Activated naive CD4-positive, alpha-beta T cell treated with anti-CD3 and anti-CD28 coated beads for 36 hours (primary cell): ENCODE measurements around the gene RARRES2. TPM values are rescaled to one million over a fixed set of nuclear protein-coding genes. Genes with fewer than 3 reads are reported as not detected.

Experiments used
- CTCF ChIA-PET: fragments of 350-600 bp; sonication (Branson Sonifier 250); formaldehyde crosslinking; loops from one replicate; lab custom pipeline; 2021; ENCODE audit warnings: antibody characterized with exemption; lab: Charles Lee
- DNase-seq: peaks from one replicate; pipeline ENCODE4 v3.0.0-alpha.2; 2020
- H3K27ac Mint-ChIP-seq: one replicate; pipeline ENCODE4 v1.8.0; 2021; ENCODE audit warnings: mild to moderate bottlenecking, mixed read lengths
- H3K27me3 Mint-ChIP-seq: one replicate; pipeline ENCODE4 v1.8.0; 2021; ENCODE audit warnings: low read depth, mixed read lengths
- H3K36me3 Mint-ChIP-seq: one replicate; pipeline ENCODE4 v1.8.0; 2021; ENCODE audit warnings: low read depth, mixed read lengths
- H3K4me1 Mint-ChIP-seq: one replicate; pipeline ENCODE4 v1.8.0; 2021; ENCODE audit warnings: low read depth, mixed read lengths
- H3K4me3 Mint-ChIP-seq: one replicate; pipeline ENCODE4 v1.8.0; 2021; ENCODE audit warnings: mild to moderate bottlenecking, moderate library complexity, mixed read lengths
- H3K9me3 Mint-ChIP-seq: one replicate; pipeline ENCODE4 v1.8.0; 2021; ENCODE audit warnings: mixed read lengths
- intact Hi-C: fragments of 100-400 bp; cut with micrococcal nuclease; formaldehyde crosslinking; loops from one replicate; pipeline ENCODE4 v1.15.1; 2023
- total RNA-seq, 2 experiments: library from RNA; stranded (reverse); gene quantifications; one replicate each; pipeline ENCODE4 v1.2.3, GENCODE V29; 2021

The RARRES2 gene
- total RNA-seq, 2 experiments from 2014 or later: not detected

DNA sequence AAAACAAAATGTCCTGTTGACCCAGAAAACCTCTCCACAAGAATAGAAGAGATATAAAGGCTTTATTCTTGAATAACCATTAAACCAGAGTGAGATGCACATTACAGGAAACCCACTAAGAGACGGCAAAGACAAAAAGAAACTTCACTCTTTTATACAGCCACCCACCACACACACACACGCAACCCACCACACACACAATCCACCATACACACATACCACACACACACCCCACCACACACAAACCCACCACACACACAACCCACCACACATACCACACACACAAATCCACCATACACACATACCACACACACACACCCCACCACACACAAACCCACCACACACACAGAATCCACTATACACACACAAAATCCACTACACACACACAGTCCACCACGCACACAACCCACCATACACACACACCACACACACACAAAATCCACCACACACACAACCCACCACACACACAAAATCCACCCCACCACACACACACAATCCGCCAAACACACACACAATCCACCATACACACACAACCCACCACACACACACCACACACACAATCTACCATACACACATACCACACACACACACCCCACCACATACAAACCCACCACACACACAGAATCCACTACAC, 17.7 kb upstream of the RARRES2 start:
- peaks cover 47% of the 10 kb centered on the region for H3K4me1 Mint-ChIP-seq

DNA sequence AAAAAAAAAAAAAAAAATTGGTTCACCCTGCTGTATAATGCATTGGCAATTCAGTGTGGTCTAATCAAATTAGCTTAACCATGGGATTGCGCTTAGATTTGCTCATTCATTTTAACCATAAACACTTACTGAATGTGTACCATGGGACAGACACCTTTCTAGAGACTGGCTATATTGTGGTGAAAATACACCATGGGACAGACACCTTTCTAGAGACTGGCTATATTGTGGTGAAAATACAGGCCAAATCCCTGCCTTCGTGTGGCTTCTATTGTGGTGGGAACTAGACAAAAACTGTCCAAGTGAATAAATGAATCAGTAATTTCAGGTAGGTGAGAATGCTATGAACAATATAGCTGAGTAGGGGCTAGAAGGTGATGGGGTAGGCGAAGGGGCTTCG, 17.0 kb upstream of the RARRES2 start:
- Mint-ChIP-seq H3K4me1 (peaks cover 43% of the 10 kb centered on the region), H3K4me3 (no peak overlapping the region), H3K36me3 (no peaks in the 10 kb centered on the region), H3K27ac (no peak overlapping the region), H3K27me3 (no peaks in the 10 kb centered on the region), H3K9me3 (no peaks in the 10 kb centered on the region)
- CTCF ChIA-PET: interaction anchor here (0.6 to 4.7 kb wide), 5 partner anchors 9 to 252 kb away, joined by 3 to 22 read pairs (median 4); partner anchors contain the start of gene REPIN1
- intact Hi-C loops: loop anchor here (5.0 kb wide), 2 partner anchors 159 to 486 kb away; partner anchors contain the start of gene ATP6V0E2
- DNase-seq: no peak

More for the DNA sequence above, 17.7 kb upstream of the RARRES2 start:
- intact Hi-C loops: loop anchor here (5.0 kb wide), 2 partner anchors 158 to 487 kb away; partner anchors contain the start of gene ATP6V0E2
- Mint-ChIP-seq H3K36me3 (no peaks in the 10 kb centered on the region), H3K27ac (no peak overlapping the region), H3K4me3 (no peak overlapping the region), H3K9me3 (no peaks in the 10 kb centered on the region), H3K27me3 (no peaks in the 10 kb centered on the region)
- no peak for DNase-seq
- CTCF ChIA-PET: interaction anchor here (1.7 to 4.7 kb wide), 2 partner anchors 10 to 74 kb away, joined by 3 to 22 read pairs; partner anchors contain the start of gene REPIN1

DNA sequence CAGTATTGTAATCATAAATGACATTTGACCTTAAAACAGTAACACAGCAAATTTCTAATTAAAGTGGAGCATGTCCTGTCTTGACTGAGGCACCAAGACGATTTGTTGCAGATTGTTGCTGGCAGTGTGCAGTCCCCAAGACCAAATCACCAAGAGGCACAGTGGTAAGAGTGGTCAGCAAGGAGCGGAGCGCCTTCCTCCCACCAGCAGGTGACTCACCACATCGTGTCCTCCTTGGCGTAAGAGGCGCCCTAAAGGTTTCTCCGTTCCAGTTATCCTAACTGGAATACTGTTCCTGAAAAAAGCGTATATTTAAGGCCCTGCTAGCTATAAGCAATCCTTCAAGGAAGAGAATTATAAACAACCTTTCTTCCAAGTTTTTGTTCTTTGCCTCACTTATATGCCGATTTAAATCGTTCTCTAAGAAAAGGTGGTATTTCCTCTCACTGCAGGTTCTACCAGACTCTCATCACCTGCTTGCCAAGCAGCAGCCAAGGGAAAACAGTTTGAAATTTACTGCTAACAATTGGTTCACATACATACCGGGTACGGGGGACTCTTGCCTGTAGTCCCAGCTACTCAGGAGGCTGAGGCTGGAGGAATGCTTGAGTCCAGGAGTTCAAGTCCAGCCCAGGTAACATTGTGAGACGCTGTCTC, 16.5 kb upstream of the RARRES2 start:
- DNase-seq: no peak
- intact Hi-C loops: loop anchor here (1.0 to 5.0 kb wide), 8 partner anchors 10 to 486 kb away; partner anchors contain the start of genes ACTR3C, ATP6V0E2, LRRC61 and REPIN1

DNA sequence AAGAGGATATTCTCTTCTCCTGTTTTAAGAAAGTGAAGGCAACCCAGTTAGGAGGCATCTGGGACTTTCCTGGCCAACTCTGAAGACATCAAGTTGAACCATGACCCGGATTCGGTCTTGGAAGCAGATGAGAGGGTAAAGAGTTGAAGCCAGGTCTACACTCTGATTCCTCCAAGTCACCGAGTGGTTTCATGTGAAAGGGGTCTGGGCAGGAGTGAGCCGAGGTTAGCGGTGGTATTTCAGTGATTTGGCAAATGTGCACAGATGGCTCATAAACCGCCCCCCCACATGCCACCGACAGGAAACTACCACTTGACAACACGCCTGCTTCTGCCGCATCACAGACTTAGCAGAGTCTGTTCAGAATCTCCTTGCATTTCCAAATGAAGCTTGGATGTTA, 15.8 kb upstream of the RARRES2 start:
- H3K27me3 Mint-ChIP-seq: no peaks in the 10 kb centered on the region
- CTCF ChIA-PET: interaction anchor here (0.6 to 4.7 kb wide), 12 partner anchors 10 to 89 kb away, joined by 3 to 22 read pairs (median 4); partner anchors contain the start of gene REPIN1
- H3K36me3 Mint-ChIP-seq: no peaks in the 10 kb centered on the region
- no peaks in the 10 kb centered on the region for H3K9me3 Mint-ChIP-seq
- peaks cover 41% of the 10 kb centered on the region for H3K4me1 Mint-ChIP-seq
- H3K4me3 Mint-ChIP-seq: peak overlapping the region; percentile 72
- peak overlapping the region; percentile 84 for H3K27ac Mint-ChIP-seq
- intact Hi-C loops: loop anchor here (1.0 to 5.0 kb wide), 8 partner anchors 11 to 485 kb away; partner anchors contain the start of genes ACTR3C, ATP6V0E2, LRRC61 and REPIN1
- DNase-seq: peak; percentile 82

More for the DNA sequence above, 16.5 kb upstream of the RARRES2 start:
- no peaks in the 10 kb centered on the region for H3K9me3 Mint-ChIP-seq
- no peaks in the 10 kb centered on the region for H3K36me3 Mint-ChIP-seq
- no peaks in the 10 kb centered on the region for H3K27me3 Mint-ChIP-seq
- peak overlapping the region; percentile 84 for H3K27ac Mint-ChIP-seq
- peaks cover 43% of the 10 kb centered on the region for H3K4me1 Mint-ChIP-seq
- peak overlapping the region; percentile 72 for H3K4me3 Mint-ChIP-seq
- CTCF ChIA-PET: interaction anchor here (0.6 to 4.7 kb wide), 9 partner anchors 9 to 253 kb away, joined by 3 to 22 read pairs (median 4); partner anchors contain the start of gene REPIN1

DNA sequence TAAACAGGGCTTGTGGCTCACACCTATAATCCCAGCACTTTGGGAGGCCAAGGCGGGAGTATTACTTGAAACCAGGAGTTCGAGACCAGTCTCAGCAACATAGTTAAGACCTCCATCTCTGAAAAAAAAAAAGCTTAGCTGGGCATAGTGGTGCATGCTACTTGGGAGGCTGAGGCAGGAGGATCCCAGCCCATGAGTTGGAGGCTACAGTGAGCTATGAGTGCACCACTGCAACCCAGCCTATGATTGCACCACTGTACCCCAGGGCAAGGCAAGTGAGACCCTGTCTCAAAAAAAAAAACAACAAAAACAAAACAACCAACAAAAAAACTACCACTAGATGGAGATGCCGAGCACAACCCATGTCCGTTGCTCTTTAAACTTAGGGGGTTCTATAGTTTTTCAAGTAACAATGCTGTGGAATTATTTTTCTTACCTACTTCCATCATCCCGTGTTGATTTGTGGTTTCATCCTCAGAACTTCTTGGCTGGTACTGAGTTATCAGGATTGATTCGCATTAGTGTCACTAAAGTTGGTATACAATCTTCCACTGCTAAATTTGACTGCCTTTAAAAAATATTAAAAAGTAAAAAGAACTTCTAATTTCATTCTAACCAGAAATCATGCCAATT, 15.0 kb upstream of the RARRES2 start:
- H3K36me3 Mint-ChIP-seq: no peaks in the 10 kb centered on the region
- H3K4me3 Mint-ChIP-seq: no peak overlapping the region
- H3K27ac Mint-ChIP-seq: no peak overlapping the region
- CTCF ChIA-PET: interaction anchor here (0.6 to 4.7 kb wide), 20 partner anchors 10 to 422 kb away, joined by 3 to 22 read pairs (median 4); partner anchors contain the start of gene REPIN1
- H3K4me1 Mint-ChIP-seq: peaks cover 40% of the 10 kb centered on the region
- intact Hi-C loops: loop anchor here (1.0 to 5.0 kb wide), 5 partner anchors 34 to 484 kb away; partner anchors contain the start of genes ACTR3C, ATP6V0E2 and LRRC61
- no peaks in the 10 kb centered on the region for H3K9me3 Mint-ChIP-seq
- DNase-seq: peak; percentile 28
- no peaks in the 10 kb centered on the region for H3K27me3 Mint-ChIP-seq

DNA sequence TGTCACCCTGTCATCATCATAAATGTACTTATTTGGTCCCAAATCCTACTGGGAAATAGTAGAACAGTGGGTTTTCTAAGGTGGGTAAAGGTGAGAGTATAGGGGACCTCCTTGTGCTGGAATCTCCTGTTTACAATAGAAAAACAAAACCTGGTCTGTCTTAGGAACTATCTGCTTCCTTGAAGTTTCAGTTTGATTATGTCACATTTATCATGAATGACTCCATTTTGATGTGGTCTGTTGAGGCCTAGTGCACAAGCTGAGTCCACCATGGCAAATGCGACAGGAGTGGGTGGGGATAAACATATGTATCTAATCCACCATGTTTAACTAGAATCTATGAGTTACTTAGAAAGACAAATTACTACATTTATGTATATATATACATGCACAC, 14.2 kb upstream of the RARRES2 start:
- no peak for DNase-seq
- intact Hi-C loops: loop anchor here (1.0 to 5.0 kb wide), 5 partner anchors 33 to 483 kb away; partner anchors contain the start of genes ACTR3C, ATP6V0E2 and LRRC61
- Mint-ChIP-seq H3K4me3 (no peak overlapping the region), H3K36me3 (no peaks in the 10 kb centered on the region), H3K27me3 (no peaks in the 10 kb centered on the region), H3K27ac (no peak overlapping the region), H3K9me3 (no peaks in the 10 kb centered on the region), H3K4me1 (peaks cover 40% of the 10 kb centered on the region)
- CTCF ChIA-PET: interaction anchor here (0.6 to 4.7 kb wide), 21 partner anchors 9 to 521 kb away, joined by 3 to 22 read pairs (median 4); partner anchors contain the start of gene REPIN1

DNA sequence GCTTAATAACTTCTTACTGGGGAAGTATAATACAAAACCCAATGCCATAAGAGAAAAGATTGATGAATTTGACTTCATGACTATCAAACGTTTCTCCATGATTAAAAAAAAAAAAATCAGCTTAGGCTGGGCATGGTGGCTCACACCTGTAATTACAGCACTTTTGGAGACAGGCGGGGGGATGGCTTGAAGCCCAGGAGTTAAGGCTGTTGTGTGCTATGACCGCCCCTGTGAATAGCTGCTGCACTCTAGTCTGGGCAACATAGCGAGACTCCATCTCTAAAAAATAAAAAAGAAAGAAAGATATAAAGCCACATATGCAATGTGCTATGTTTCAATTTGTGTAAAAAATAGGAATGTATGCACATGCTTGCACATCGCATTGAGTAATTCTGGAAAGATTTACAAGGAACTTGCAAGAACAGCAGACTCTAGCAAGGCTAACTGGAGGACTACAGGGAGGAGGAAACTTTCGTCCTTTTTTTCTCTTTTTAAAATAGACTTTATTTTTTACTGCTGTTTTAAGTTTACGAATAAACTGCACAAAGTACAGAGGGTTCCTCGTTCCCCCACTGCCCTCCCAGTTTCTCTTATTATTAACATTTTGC, 10.3 kb upstream of the RARRES2 start:
- no peak overlapping the region for H3K4me3 Mint-ChIP-seq
- CTCF ChIA-PET: interaction anchor here (0.6 to 1.1 kb wide), 3 partner anchors 70 to 1158 kb away, joined by 3 to 6 read pairs (median 4); no protein-coding TSS in a partner anchor

DNA sequence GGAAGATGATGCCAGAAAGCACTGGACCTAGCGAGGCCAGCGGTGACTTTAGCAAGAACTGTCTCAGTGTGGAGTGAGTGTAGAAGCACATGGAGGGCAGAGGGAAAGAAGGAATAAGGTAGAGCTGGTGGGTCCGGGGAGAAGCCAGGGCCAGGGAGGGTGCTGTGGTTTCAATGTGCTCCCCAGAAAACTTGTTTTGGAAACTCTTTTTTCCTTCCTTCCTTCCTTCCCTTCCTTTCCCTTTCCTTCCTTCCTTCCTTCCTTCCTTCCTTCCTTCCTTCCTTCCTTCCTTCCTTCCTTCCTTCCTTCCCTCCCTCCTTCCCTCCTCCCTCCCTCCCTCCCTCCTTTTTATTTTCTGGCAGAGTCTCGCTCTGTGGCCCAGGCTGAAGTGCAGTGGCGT, 5.5 kb upstream of the RARRES2 start:
- no peak overlapping the region for H3K27ac Mint-ChIP-seq
- DNase-seq: no peak
- intact Hi-C loops: no loop called here
- CTCF ChIA-PET: interaction anchor here (1.6 kb wide), 1 partner anchor 10 kb away, joined by 10 read pairs; no protein-coding TSS in a partner anchor
- H3K27me3 Mint-ChIP-seq: peaks cover 9% of the 10 kb centered on the region
- H3K36me3 Mint-ChIP-seq: no peaks in the 10 kb centered on the region
- H3K4me1 Mint-ChIP-seq: peaks cover 1% of the 10 kb centered on the region
- no peak overlapping the region for H3K4me3 Mint-ChIP-seq
- peaks cover 4% of the 10 kb centered on the region for H3K9me3 Mint-ChIP-seq

More for the DNA sequence above, 10.3 kb upstream of the RARRES2 start:
- H3K4me1 Mint-ChIP-seq: peaks cover 8% of the 10 kb centered on the region
- intact Hi-C loops: no loop called here
- no peaks in the 10 kb centered on the region for H3K36me3 Mint-ChIP-seq
- DNase-seq: no peak
- H3K27me3 Mint-ChIP-seq: no peaks in the 10 kb centered on the region
- H3K9me3 Mint-ChIP-seq: no peaks in the 10 kb centered on the region
- no peak overlapping the region for H3K27ac Mint-ChIP-seq

DNA sequence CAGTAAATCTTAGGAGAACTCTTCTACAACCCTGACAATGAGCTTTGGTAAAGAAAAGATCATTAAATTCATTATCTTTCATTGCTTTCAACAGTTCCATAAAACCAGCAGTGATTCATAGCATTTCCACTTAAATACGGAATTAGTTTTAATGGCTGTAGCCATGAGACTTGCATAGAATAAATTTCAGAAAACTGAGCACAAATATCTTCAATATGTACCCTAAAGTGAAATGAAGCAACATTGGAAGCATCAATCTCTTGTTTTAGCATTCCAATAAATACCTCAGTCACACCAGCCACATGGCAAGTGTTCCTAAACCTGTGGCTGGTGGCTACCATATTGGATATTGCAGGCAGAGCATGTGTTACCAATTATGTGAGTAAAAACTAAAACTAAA, 3.6 kb upstream of the RARRES2 start:
- no peak overlapping the region for H3K27ac Mint-ChIP-seq
- peaks cover 17% of the 10 kb centered on the region for H3K27me3 Mint-ChIP-seq
- intact Hi-C loops: no loop called here
- H3K9me3 Mint-ChIP-seq: peaks cover 4% of the 10 kb centered on the region
- peaks cover 4% of the 10 kb centered on the region for H3K4me1 Mint-ChIP-seq
- CTCF ChIA-PET: no interaction called here
- no peaks in the 10 kb centered on the region for H3K36me3 Mint-ChIP-seq
- no peak overlapping the region for H3K4me3 Mint-ChIP-seq
- DNase-seq: no peak

DNA sequence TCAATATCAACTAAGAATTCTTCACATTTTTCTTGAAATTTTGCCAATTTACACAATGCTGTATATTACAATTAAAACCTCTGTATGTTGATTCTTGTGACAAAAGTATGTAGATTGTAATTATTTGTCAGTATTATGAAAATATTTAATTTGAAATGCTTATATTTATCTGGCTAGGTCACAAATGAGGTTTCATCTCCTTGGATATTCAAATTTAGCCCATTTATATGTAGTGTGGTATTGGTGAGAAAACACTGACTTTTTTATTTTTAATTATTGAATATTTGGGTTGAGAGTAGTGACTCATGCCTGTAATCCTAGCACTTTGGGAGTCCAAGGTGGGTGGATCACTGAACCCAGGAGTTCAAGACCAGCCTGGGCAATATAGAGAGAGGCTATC, 2.9 kb upstream of the RARRES2 start:
- H3K27ac Mint-ChIP-seq: no peak overlapping the region
- intact Hi-C loops: no loop called here
- no peaks in the 10 kb centered on the region for H3K36me3 Mint-ChIP-seq
- CTCF ChIA-PET: interaction anchor here (0.8 to 1.5 kb wide), 2 partner anchors 9 to 12 kb away, joined by 4 to 11 read pairs; no protein-coding TSS in a partner anchor
- H3K27me3 Mint-ChIP-seq: peaks cover 21% of the 10 kb centered on the region
- H3K4me3 Mint-ChIP-seq: no peak overlapping the region
- H3K9me3 Mint-ChIP-seq: peaks cover 4% of the 10 kb centered on the region
- no peak for DNase-seq
- H3K4me1 Mint-ChIP-seq: peaks cover 4% of the 10 kb centered on the region

DNA sequence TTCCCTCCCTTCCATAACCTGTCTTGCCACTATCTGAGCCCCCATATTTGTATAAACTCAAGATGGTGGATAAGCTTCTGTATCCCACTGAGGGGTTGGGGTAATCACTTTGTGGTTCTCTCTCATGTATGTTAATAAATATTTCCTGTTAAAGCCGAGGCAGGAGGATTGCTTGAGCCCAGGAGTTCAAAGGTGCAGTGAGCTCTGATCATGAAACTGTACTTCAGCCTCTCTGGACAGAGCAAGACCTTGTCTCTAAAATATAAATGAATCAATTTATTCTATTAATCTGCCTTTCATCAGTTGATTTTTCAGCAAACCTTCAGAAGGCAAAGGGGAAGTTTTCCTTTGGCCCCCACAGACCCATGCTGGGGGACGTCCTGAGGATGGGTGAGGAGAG, 1.8 kb upstream of the RARRES2 start:
- DNase-seq: no peak
- H3K36me3 Mint-ChIP-seq: no peaks in the 10 kb centered on the region
- intact Hi-C loops: loop anchor here (2.0 kb wide), 1 partner anchor 16 kb away; no protein-coding TSS in a partner anchor
- no peak overlapping the region for H3K27ac Mint-ChIP-seq
- CTCF ChIA-PET: interaction anchor here (0.8 to 1.5 kb wide), 2 partner anchors 8 to 13 kb away, joined by 4 to 11 read pairs; no protein-coding TSS in a partner anchor
- H3K4me3 Mint-ChIP-seq: no peak overlapping the region
- H3K27me3 Mint-ChIP-seq: peaks cover 23% of the 10 kb centered on the region
- peaks cover 4% of the 10 kb centered on the region for H3K9me3 Mint-ChIP-seq
- peaks cover 4% of the 10 kb centered on the region for H3K4me1 Mint-ChIP-seq
